Stimulated activated naive B cell treated with anti-CD40 and anti-IgM and Interleukin-4, amounts not matched to agents 10 μg/mL and 1 μg/mL and 100 μg/mL, for 72 hours (primary cell): ENCODE data around the gene SMARCAD1.

Experiments used
- ATAC-seq, 2 donors: fragments of 150-1000 bp; cut with Tn5 transposase; replicated peaks; 2 replicates each; pipeline ENCODE4 v1.10.0; 2021; ENCODE audit warnings: moderate library complexity in 1 of 2
- DNase-seq: peaks from one replicate; pipeline ENCODE4 v3.0.0; 2021
- H3K27ac Mint-ChIP-seq: one replicate; pipeline ENCODE4 v1.8.0; 2022; ENCODE audit warnings: mild to moderate bottlenecking, mixed read lengths
- H3K27me3 Mint-ChIP-seq, 2 donors: one replicate each; pipeline ENCODE4 v1.8.0; 2022; ENCODE audit warnings: mixed read lengths in 2 of 2
- H3K36me3 Mint-ChIP-seq, 2 donors: one replicate each; pipeline ENCODE4 v1.8.0; 2022; ENCODE audit warnings: mixed read lengths in 2 of 2, mild to moderate bottlenecking in 1 of 2
- H3K4me1 Mint-ChIP-seq, 2 donors: one replicate each; pipeline ENCODE4 v1.8.0; 2022; ENCODE audit warnings: mixed read lengths in 2 of 2, mild to moderate bottlenecking in 1 of 2
- H3K4me3 Mint-ChIP-seq, 2 donors: one replicate each; pipeline ENCODE4 v1.8.0; 2022; ENCODE audit warnings: mild to moderate bottlenecking in 2 of 2, mixed read lengths in 2 of 2, moderate library complexity in 1 of 2
- H3K9me3 Mint-ChIP-seq, 2 donors: one replicate each; pipeline ENCODE4 v1.8.0; 2022; ENCODE audit warnings: mixed read lengths in 2 of 2, mild to moderate bottlenecking in 1 of 2

The SMARCAD1 gene

DNA sequence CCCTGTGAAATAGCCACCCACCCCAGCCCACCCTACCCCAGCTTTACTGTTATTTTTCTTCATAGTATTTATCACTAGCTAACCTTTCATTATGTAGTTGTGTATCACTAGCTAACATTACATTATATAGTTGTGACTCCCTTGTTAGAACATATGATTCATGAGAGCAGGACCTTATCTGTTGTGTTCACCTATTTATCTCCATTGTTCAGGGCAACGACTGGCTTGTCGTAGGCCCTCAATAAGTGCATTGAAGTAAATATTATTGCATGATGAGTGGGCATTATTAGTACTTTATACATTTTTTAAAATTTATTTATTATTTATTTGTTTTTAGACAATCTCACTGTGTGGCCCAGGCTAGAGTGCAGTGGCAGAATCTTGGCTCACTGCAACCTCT is 4.2 kb downstream of the SMARCAD1 start:
- H3K4me1 Mint-ChIP-seq: peaks cover 16 to 35% of the 10 kb centered on the region in 2 donors
- H3K27me3 Mint-ChIP-seq: no peaks in the 10 kb centered on the region
- ATAC-seq (no peak), DNase-seq (no peak)
- no peak overlapping the region for H3K4me3 Mint-ChIP-seq
- H3K36me3 Mint-ChIP-seq: peaks cover 36 to 61% of the 10 kb centered on the region in 2 donors
- no peak overlapping the region for H3K27ac Mint-ChIP-seq
- H3K9me3 Mint-ChIP-seq: no peaks in the 10 kb centered on the region

DNA sequence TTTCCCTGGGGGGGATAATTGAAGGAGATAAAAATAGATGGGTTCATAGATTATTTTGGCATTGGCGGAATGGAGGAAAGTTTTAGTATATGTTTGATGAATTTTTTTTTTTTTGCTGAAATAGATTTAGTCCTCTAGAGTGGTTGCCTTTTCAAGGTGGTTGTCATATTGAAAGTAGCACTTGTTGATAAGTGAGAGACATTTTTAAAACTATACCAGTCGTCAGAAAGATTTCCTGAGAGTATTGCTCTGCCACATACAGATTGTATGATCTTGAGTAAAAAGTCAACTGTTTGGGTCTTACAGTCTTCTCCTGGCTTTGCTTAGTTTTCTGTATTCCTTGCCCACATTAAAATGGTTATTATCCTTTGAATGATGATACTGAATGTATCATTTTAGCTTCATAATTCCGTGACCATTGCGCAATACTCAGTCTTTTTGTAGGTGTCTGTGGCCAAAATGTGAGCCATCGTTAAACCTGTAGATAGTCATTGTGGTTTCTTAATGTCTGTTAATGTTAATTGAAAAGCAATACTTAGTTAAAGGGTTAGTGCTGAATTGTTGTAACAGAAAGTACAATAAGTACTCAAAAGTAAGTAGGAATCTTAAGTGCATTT is 7.1 kb downstream of the SMARCAD1 start:
- ATAC-seq: no peak
- no peak for DNase-seq
- no peaks in the 10 kb centered on the region for H3K9me3 Mint-ChIP-seq
- no peaks in the 10 kb centered on the region for H3K27me3 Mint-ChIP-seq
- no peak overlapping the region for H3K4me3 Mint-ChIP-seq
- H3K36me3 Mint-ChIP-seq: peaks cover 39 to 73% of the 10 kb centered on the region in 2 donors
- no peak overlapping the region for H3K27ac Mint-ChIP-seq
- H3K4me1 Mint-ChIP-seq: peaks cover 12 to 21% of the 10 kb centered on the region in 2 donors

GRCh38 chr4:94216394-94216793 is 8.7 kb downstream of the SMARCAD1 start:
- Mint-ChIP-seq H3K27me3 (no peaks in the 10 kb centered on the region), H3K4me1 (peaks cover 8 to 15% of the 10 kb centered on the region in 2 donors), H3K9me3 (no peaks in the 10 kb centered on the region), H3K4me3 (no peak overlapping the region), H3K36me3 (peaks cover 34 to 63% of the 10 kb centered on the region in 2 donors), H3K27ac (no peak overlapping the region)
- DNase-seq (no peak), ATAC-seq (no peak)

DNA sequence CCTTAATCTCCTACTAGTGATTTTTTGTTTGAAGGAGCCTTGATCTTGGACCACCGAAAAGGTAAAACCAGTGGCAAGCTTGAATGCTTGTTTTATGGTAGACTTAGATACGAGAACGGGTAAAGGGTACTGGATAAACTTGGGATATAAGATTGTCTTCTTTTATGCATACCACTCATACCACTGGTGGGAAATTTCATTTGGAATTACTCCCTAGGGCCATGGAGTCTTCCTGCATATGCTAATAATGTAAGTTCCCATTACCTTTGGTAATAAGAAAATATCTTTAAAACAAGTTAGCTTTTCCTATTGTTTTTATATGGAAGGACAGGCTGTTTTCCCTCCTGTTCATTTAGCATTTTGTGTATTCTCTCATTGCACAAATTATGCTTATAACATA is 11.7 kb downstream of the SMARCAD1 start:
- peaks cover 5 to 18% of the 10 kb centered on the region in 2 donors for H3K4me1 Mint-ChIP-seq
- H3K27ac Mint-ChIP-seq: no peak overlapping the region
- H3K27me3 Mint-ChIP-seq: no peaks in the 10 kb centered on the region

GRCh38 chr4:94221916-94222315 is 14.3 kb downstream of the SMARCAD1 start:
- no peak for ATAC-seq
- no peaks in the 10 kb centered on the region for H3K9me3 Mint-ChIP-seq
- no peak overlapping the region for H3K4me3 Mint-ChIP-seq
- peaks cover 16 to 36% of the 10 kb centered on the region in 2 donors for H3K36me3 Mint-ChIP-seq
- DNase-seq: no peak
- H3K27ac Mint-ChIP-seq: no peak overlapping the region
- H3K4me1 Mint-ChIP-seq: peaks cover 10 to 28% of the 10 kb centered on the region in 2 donors
- no peaks in the 10 kb centered on the region for H3K27me3 Mint-ChIP-seq

More for the DNA sequence above, 11.7 kb downstream of the SMARCAD1 start:
- ATAC-seq (no peak), DNase-seq (no peak)
- H3K4me3 Mint-ChIP-seq: no peak overlapping the region
- H3K36me3 Mint-ChIP-seq: peaks cover 24 to 45% of the 10 kb centered on the region in 2 donors
- no peaks in the 10 kb centered on the region for H3K9me3 Mint-ChIP-seq

- Mint-ChIP-seq H3K9me3 (no peaks in the 10 kb centered on the region), H3K36me3 (peaks cover 24 to 38% of the 10 kb centered on the region in 2 donors), H3K27me3 (no peaks in the 10 kb centered on the region), H3K4me3 (no peak overlapping the region), H3K4me1 (peaks cover 18 to 36% of the 10 kb centered on the region in 2 donors), H3K27ac (no peak overlapping the region)
- ATAC-seq (no peak), DNase-seq (no peak)
Observed at GRCh38 chr4:94225449-94225848, 17.8 kb downstream of the SMARCAD1 start.

DNA sequence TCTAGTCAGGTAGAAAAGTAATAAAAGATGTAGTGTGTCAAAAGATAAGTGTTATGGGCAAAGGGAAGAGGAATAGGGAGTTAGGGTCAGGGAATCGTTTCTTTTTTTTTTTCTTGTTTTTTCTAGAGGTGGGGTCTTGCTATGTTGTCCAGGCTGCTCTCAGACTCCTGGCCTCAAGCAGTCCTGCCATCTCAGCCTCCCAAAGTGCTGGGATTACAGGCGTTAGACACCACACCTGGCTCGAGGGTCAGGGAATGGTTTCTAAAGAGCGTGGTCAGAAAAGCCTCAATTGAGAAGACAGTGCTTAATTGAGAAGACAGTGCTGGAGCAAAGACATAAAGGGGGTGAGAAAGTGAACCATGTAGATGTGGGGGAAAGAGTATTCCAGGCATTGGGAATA is 19.1 kb downstream of the SMARCAD1 start:
- Mint-ChIP-seq H3K27ac (no peak overlapping the region), H3K36me3 (peaks cover 26 to 42% of the 10 kb centered on the region in 2 donors), H3K4me1 (peaks cover 15 to 32% of the 10 kb centered on the region in 2 donors), H3K27me3 (no peaks in the 10 kb centered on the region), H3K4me3 (no peak overlapping the region), H3K9me3 (no peaks in the 10 kb centered on the region)
- no peak for DNase-seq
- ATAC-seq: no peak

GRCh38 chr4:94228493-94229216 is 21.0 kb downstream of the SMARCAD1 start:
- Mint-ChIP-seq H3K9me3 (no peaks in the 10 kb centered on the region), H3K4me1 (peaks cover 14 to 31% of the 10 kb centered on the region in 2 donors), H3K27me3 (no peaks in the 10 kb centered on the region), H3K36me3 (peaks cover 25 to 47% of the 10 kb centered on the region in 2 donors), H3K4me3 (no peak overlapping the region), H3K27ac (no peak overlapping the region)
- DNase-seq: no peak
- no peak for ATAC-seq

- H3K9me3 Mint-ChIP-seq: no peaks in the 10 kb centered on the region
- no peaks in the 10 kb centered on the region for H3K27me3 Mint-ChIP-seq
- H3K4me1 Mint-ChIP-seq: peaks cover 4 to 5% of the 10 kb centered on the region in 2 donors
- ATAC-seq (no peak), DNase-seq (no peak)
- peaks cover 19 to 33% of the 10 kb centered on the region in 2 donors for H3K36me3 Mint-ChIP-seq
- H3K27ac Mint-ChIP-seq: no peak overlapping the region
- H3K4me3 Mint-ChIP-seq: no peak overlapping the region
Observed at GRCh38 chr4:94232519-94232918, 24.9 kb downstream of the SMARCAD1 start.

- no peak overlapping the region for H3K4me3 Mint-ChIP-seq
- no peaks in the 10 kb centered on the region for H3K4me1 Mint-ChIP-seq
- peaks cover 9 to 19% of the 10 kb centered on the region in 2 donors for H3K36me3 Mint-ChIP-seq
- no peak for DNase-seq
- H3K27me3 Mint-ChIP-seq: no peaks in the 10 kb centered on the region
- no peak for ATAC-seq
- H3K27ac Mint-ChIP-seq: no peak overlapping the region
- H3K9me3 Mint-ChIP-seq: no peaks in the 10 kb centered on the region
Observed at GRCh38 chr4:94235825-94236224, 28.2 kb downstream of the SMARCAD1 start.

- H3K27ac Mint-ChIP-seq: no peak overlapping the region
- no peak for ATAC-seq
- H3K4me1 Mint-ChIP-seq: no peaks in the 10 kb centered on the region
- peaks cover 16 to 26% of the 10 kb centered on the region in 2 donors for H3K36me3 Mint-ChIP-seq
- H3K4me3 Mint-ChIP-seq: no peak overlapping the region
- no peaks in the 10 kb centered on the region for H3K27me3 Mint-ChIP-seq
- no peaks in the 10 kb centered on the region for H3K9me3 Mint-ChIP-seq
- no peak for DNase-seq
Observed at GRCh38 chr4:94237271-94237670, 29.6 kb downstream of the SMARCAD1 start.

GRCh38 chr4:94238160-94238559 is 30.5 kb downstream of the SMARCAD1 start:
- ATAC-seq (no peak), DNase-seq (no peak)
- no peaks in the 10 kb centered on the region for H3K9me3 Mint-ChIP-seq
- no peak overlapping the region for H3K4me3 Mint-ChIP-seq
- H3K4me1 Mint-ChIP-seq: no peaks in the 10 kb centered on the region
- peaks cover 22 to 30% of the 10 kb centered on the region in 2 donors for H3K36me3 Mint-ChIP-seq
- no peaks in the 10 kb centered on the region for H3K27me3 Mint-ChIP-seq
- H3K27ac Mint-ChIP-seq: no peak overlapping the region

- ATAC-seq: no peak
- Mint-ChIP-seq H3K4me1 (peaks cover 0 to 4% of the 10 kb centered on the region in 2 donors), H3K36me3 (peaks cover 29 to 41% of the 10 kb centered on the region in 2 donors), H3K4me3 (no peak overlapping the region), H3K9me3 (no peaks in the 10 kb centered on the region), H3K27ac (peak overlapping the region; percentile 10), H3K27me3 (no peaks in the 10 kb centered on the region)
- no peak for DNase-seq
Observed at GRCh38 chr4:94240384-94240783, 32.7 kb downstream of the SMARCAD1 start.

DNA sequence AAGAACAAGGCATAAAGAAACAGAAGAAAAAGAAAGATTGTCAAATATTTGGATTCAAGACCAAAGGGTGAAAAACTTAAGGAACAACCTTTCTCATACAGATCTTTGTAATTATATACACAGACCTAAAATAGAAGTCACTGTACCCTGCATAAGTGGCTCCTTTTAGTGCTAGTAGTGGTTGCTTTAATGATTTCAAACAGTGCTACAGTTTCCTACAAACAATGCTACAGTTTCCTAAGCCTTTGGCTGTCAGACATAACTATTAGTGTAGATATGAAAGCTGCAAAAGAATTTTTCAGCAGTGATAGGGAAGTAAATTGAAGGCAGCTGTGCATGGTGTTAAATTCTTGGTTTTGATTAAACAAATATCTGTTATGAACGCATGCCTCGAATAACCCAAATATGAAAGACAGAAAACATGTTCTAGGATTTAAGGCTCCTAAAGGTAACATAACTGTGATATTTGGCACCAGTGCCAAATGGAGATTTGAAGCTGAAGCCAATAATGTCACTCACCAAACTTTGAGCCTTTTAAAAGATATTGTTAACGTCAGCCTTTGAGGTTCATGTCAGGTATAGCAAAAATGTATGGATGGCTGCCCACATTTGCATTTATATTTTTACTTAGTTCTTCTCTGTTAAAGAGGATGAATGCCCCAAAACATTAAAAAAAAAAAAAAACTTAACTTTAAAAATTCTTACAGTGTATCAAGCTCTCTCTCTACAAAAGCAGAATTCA is 36.6 kb downstream of the SMARCAD1 start:
- ATAC-seq: no peak
- no peak for DNase-seq
- no peak overlapping the region for H3K4me3 Mint-ChIP-seq
- peaks cover 0 to 4% of the 10 kb centered on the region in 2 donors for H3K4me1 Mint-ChIP-seq
- no peaks in the 10 kb centered on the region for H3K27me3 Mint-ChIP-seq
- peaks cover 37 to 60% of the 10 kb centered on the region in 2 donors for H3K36me3 Mint-ChIP-seq
- H3K27ac Mint-ChIP-seq: peak overlapping the region; percentile 42
- no peaks in the 10 kb centered on the region for H3K9me3 Mint-ChIP-seq
